CD14-positive monocyte (primary cell): ENCODE data around the gene MTFP1. TPM values are rescaled to one million over a fixed set of nuclear protein-coding genes. Genes with fewer than 3 reads are reported as not detected.

ENCODE experiments used
- DNase-seq, 3 donors: peaks; one replicate each; pipeline ENCODE4 v3.0.0-alpha.2; 2011 to 2022
- H2AFZ ChIP-seq: 2 replicates; pipeline ENCODE4 v1.6.0; 2012; ENCODE audit warnings: mild to moderate bottlenecking, low read depth, low read length, inconsistent platforms; ENCODE audit not compliant: insufficient read depth, poor library complexity, severe bottlenecking
- H3K27ac ChIP-seq, 2 donors: 1 replicate in 1 of 2; 2 replicates in 1 of 2; pipeline ENCODE4 v1.5.1; 2012 to 2013; ENCODE audit warnings: low read length in 2 of 2, control low read depth in 1 of 2, inconsistent platforms in 1 of 2, low read depth in 1 of 2, mild to moderate bottlenecking in 1 of 2
- H3K27me3 ChIP-seq, 2 donors: one replicate each; pipeline versions ENCODE4 v1.6.0 to v1.6.1; 2011 to 2013; ENCODE audit warnings: low read length in 2 of 2; ENCODE audit not compliant: control insufficient read depth in 2 of 2, insufficient read depth in 2 of 2
- H3K36me3 ChIP-seq, 2 donors: replicated peaks in 1 of 2; 1 replicate in 1 of 2; 2 replicates in 1 of 2; pipeline versions ENCODE4 v1.5.1 to v1.6.1; 2012 to 2013; ENCODE audit warnings: low read length in 2 of 2, control low read depth in 1 of 2, inconsistent platforms in 1 of 2, mild to moderate bottlenecking in 1 of 2; ENCODE audit not compliant: insufficient read depth in 2 of 2, control insufficient read depth in 1 of 2
- H3K4me1 ChIP-seq, 2 donors: 1 replicate in 1 of 2; 2 replicates in 1 of 2; pipeline versions ENCODE4 v1.5.1 to v1.6.1; 2012 to 2013; ENCODE audit warnings: low read length in 2 of 2, control low read depth in 1 of 2, inconsistent platforms in 1 of 2, mild to moderate bottlenecking in 1 of 2, moderate library complexity in 1 of 2; ENCODE audit not compliant: insufficient read depth in 2 of 2, control insufficient read depth in 1 of 2
- H3K4me2 ChIP-seq: replicated peaks from 2 replicates; pipeline ENCODE3; 2012; ENCODE audit warnings: low read length, moderate library complexity, mild to moderate bottlenecking; ENCODE audit not compliant: poor library complexity, severe bottlenecking; ENCODE audit errors: extremely low read depth
- H3K4me3 ChIP-seq, 3 experiments: fragments of 200-600 bp in 1 of 3; sonication (generic) in 1 of 3; replicated peaks in 1 of 3; 1 replicate in 2 of 3; 2 replicates in 1 of 3; pipeline ENCODE4 v1.5.1; 2011 to 2013; ENCODE audit warnings: low read length in 3 of 3, mild to moderate bottlenecking in 3 of 3, control low read depth in 2 of 3, low read depth in 2 of 3, inconsistent platforms in 1 of 3, moderate library complexity in 1 of 3
- H3K79me2 ChIP-seq: 2 replicates; pipeline ENCODE4 v1.6.0; 2012; ENCODE audit warnings: mild to moderate bottlenecking, control low read depth, inconsistent platforms, low read length, moderate library complexity; ENCODE audit not compliant: insufficient read depth
- H3K9ac ChIP-seq: 2 replicates; pipeline ENCODE4 v1.6.0; 2017; ENCODE audit warnings: low read length, mild to moderate bottlenecking; ENCODE audit not compliant: insufficient read depth, poor library complexity, severe bottlenecking
- H3K9me3 ChIP-seq, 2 donors: replicated peaks in 1 of 2; 1 replicate in 1 of 2; 2 replicates in 1 of 2; pipeline versions ENCODE4 v1.5.1 to v1.6.1; 2012 to 2013; ENCODE audit warnings: low read length in 2 of 2, control low read depth in 1 of 2; ENCODE audit not compliant: control insufficient read depth in 1 of 2, insufficient read depth in 1 of 2
- H4K20me1 ChIP-seq: 2 replicates; pipeline ENCODE4 v1.6.0; 2012; ENCODE audit warnings: mild to moderate bottlenecking, low read length, control low read depth, moderate library complexity; ENCODE audit not compliant: insufficient read depth
- H3K27ac Mint-ChIP-seq, 7 donors: one replicate each; pipeline ENCODE4 v1.8.0; 2020; ENCODE audit warnings: mild to moderate bottlenecking in 7 of 7, mixed read lengths in 7 of 7, moderate library complexity in 6 of 7, inconsistent platforms in 2 of 7
- H3K27me3 Mint-ChIP-seq, 3 donors: one replicate each; pipeline ENCODE4 v1.8.0; 2021 to 2022; ENCODE audit warnings: low read depth in 3 of 3, mild to moderate bottlenecking in 3 of 3, mixed read lengths in 3 of 3, moderate library complexity in 3 of 3, inconsistent platforms in 1 of 3
- H3K36me3 Mint-ChIP-seq, 2 donors: one replicate each; pipeline ENCODE4 v1.8.0; 2020; ENCODE audit warnings: mixed read lengths in 2 of 2, inconsistent platforms in 1 of 2, mild to moderate bottlenecking in 1 of 2
- H3K4me1 Mint-ChIP-seq: one replicate; pipeline ENCODE4 v1.8.0; 2020; ENCODE audit warnings: mild to moderate bottlenecking, mixed read lengths
- H3K4me3 Mint-ChIP-seq, 2 donors: one replicate each; pipeline ENCODE4 v1.8.0; 2020; ENCODE audit warnings: mild to moderate bottlenecking in 2 of 2, mixed read lengths in 2 of 2, moderate library complexity in 1 of 2
- H3K9me3 Mint-ChIP-seq, 7 donors: one replicate each; pipeline ENCODE4 v1.8.0; 2020 to 2022; ENCODE audit warnings: mixed read lengths in 7 of 7, mild to moderate bottlenecking in 6 of 7, moderate library complexity in 6 of 7, inconsistent platforms in 2 of 7
- CTCF ChIP-seq: fragments of 200-600 bp; IDR thresholded peaks from one replicate; pipeline ENCODE4 v1.8.0; 2022; ENCODE audit warnings: antibody characterized with exemption, mild to moderate bottlenecking
- WGBS: methylation state at CpG from one replicate; pipeline ENCODE4 v1.1.5; 2013; ENCODE audit warnings: missing lambda C conversion rate; ENCODE audit not compliant: insufficient coverage; 5-methylcytosine and 5-hydroxymethylcytosine counted together
- intact Hi-C, 2 donors: fragments of 100-400 bp; cut with micrococcal nuclease; formaldehyde crosslinking; loops; one replicate each; pipeline versions ENCODE4 v1.15.0 to v1.15.1; 2023
- polyA plus RNA-seq, 3 donors: library from polyadenylated mRNA; depleted of rRNA in 1 of 3; unstranded in 2 of 3; stranded (reverse) in 1 of 3; fragments of 300-500 nt in 2 of 3; fragments of >200 nt in 1 of 3; fragmentation: Illumina TruSeq in 2 of 3; gene quantifications; 1 replicate in 2 of 3; 2 replicates in 1 of 3; pipeline ENCODE4 v1.2.3, GENCODE V29; 2012 to 2021

The MTFP1 gene
- polyA plus RNA-seq, 3 donors = 6.2 to 14.2 (median 7.5) TPM

GRCh38 chr22:30411780-30412179, 13.8 kb upstream of the MTFP1 start:
- 80% methylated on average over 2 of the region's 3 CpGs for WGBS
- no peaks in the 10 kb centered on the region for H3K4me1 ChIP-seq
- Mint-ChIP-seq H3K27ac (no peak overlapping the region), H3K27me3 (peaks cover 0 to 6% (median 4%) of the 10 kb centered on the region in 3 donors), H3K4me3 (no peak overlapping the region), H3K9me3 (no peaks in the 10 kb centered on the region), H3K36me3 (peaks cover 14 to 15% of the 10 kb centered on the region in 2 donors), H3K4me1 (no peaks in the 10 kb centered on the region)
- no peaks in the 10 kb centered on the region for H4K20me1 ChIP-seq
- DNase-seq = no peak
- no peak overlapping the region for H3K9ac ChIP-seq
- H3K79me2 ChIP-seq = no peaks in the 10 kb centered on the region
- TF ChIP-seq CTCF = no peak
- no peaks in the 10 kb centered on the region for H3K27me3 ChIP-seq
- intact Hi-C loops = no loop called here
- H3K27ac ChIP-seq = no peak overlapping the region
- H3K9me3 ChIP-seq = no peaks in the 10 kb centered on the region
- H3K4me3 ChIP-seq = no peak overlapping the region
- H3K4me2 ChIP-seq = no peak overlapping the region
- no peak overlapping the region for H2AFZ ChIP-seq
- H3K36me3 ChIP-seq = peaks cover 0 to 16% of the 10 kb centered on the region in 2 donors

DNA sequence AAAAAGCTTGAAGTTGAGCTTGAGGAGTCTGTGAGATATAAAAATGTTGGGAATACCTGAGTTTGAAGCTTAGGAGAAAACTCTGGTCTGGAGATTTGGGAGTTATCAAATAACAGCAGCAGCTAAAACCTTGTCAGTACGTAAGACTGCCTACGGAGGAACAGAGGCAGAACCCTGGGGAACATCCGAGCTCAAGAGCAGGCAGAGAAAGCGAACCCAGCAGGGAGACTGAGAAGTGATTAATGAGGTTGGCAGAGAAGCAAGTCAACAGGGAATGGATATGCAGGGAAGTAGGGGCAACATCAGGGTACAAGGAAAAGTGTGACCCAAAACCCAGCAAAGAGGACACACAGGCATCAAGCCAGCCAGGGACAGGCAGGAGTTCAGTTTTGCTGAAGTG, 12.6 kb upstream of the MTFP1 start:
- no peak overlapping the region for H3K4me2 ChIP-seq
- no peaks in the 10 kb centered on the region for H4K20me1 ChIP-seq
- H2AFZ ChIP-seq = no peak overlapping the region
- H3K4me1 ChIP-seq = no peaks in the 10 kb centered on the region
- H3K9me3 ChIP-seq = no peaks in the 10 kb centered on the region
- H3K79me2 ChIP-seq = no peaks in the 10 kb centered on the region
- intact Hi-C loops = no loop called here
- Mint-ChIP-seq H3K9me3 (no peaks in the 10 kb centered on the region), H3K27me3 (peaks cover 0 to 6% (median 4%) of the 10 kb centered on the region in 3 donors), H3K4me3 (no peak overlapping the region), H3K36me3 (peaks cover 14 to 17% of the 10 kb centered on the region in 2 donors), H3K4me1 (no peaks in the 10 kb centered on the region), H3K27ac (peak overlapping the region in 1 of 7 donors; percentile 17)
- peaks cover 0 to 28% of the 10 kb centered on the region in 2 donors for H3K36me3 ChIP-seq
- H3K27me3 ChIP-seq = no peaks in the 10 kb centered on the region
- H3K4me3 ChIP-seq = no peak overlapping the region
- TF ChIP-seq CTCF = no peak
- no peak overlapping the region for H3K9ac ChIP-seq
- 100% methylated on average over 4 of the region's 4 CpGs for WGBS
- H3K27ac ChIP-seq = no peak overlapping the region
- DNase-seq = no peak
